Keratinocyte (primary cell): Measurements from ENCODE around the gene ANAPC2. TPM values are rescaled to one million over a fixed set of nuclear protein-coding genes. Genes with fewer than 3 reads are reported as not detected.

Experiments used
- DNase-seq: peaks from one replicate; pipeline ENCODE4 v3.0.0-alpha.2; 2011; ENCODE audit warnings: low read depth, missing footprints, low spot score
- FAIRE-seq: peaks from 2 replicates; lab custom pipeline; 2011; peaks lifted over from hg19 to GRCh38; lab: Jason Lieb, UNC
- H2AFZ ChIP-seq: 2 replicates; pipeline ENCODE4 v1.6.0; 2012; ENCODE audit warnings: low read length, control low read depth, inconsistent platforms; ENCODE audit not compliant: control insufficient read depth
- H3K27ac ChIP-seq: 2 replicates; pipeline ENCODE4 v1.5.1; 2011; ENCODE audit warnings: low read length; ENCODE audit not compliant: control insufficient read depth, insufficient read depth
- H3K27me3 ChIP-seq: 3 replicates; pipeline ENCODE4 v1.6.0; 2011; ENCODE audit warnings: low read length; ENCODE audit not compliant: control insufficient read depth, insufficient read depth; ENCODE audit errors: extremely low read depth
- H3K36me3 ChIP-seq, 2 experiments: 2 replicates in 1 of 2; 3 replicates in 1 of 2; pipeline ENCODE4 v1.5.1; 2011; ENCODE audit warnings: low read length in 2 of 2, mild to moderate bottlenecking in 1 of 2; ENCODE audit not compliant: control insufficient read depth in 2 of 2, insufficient read depth in 2 of 2; ENCODE audit errors: extremely low read depth in 1 of 2
- H3K4me1 ChIP-seq: 3 replicates; pipeline ENCODE4 v1.5.1; 2011; ENCODE audit warnings: low read length; ENCODE audit not compliant: control insufficient read depth, insufficient read depth; ENCODE audit errors: extremely low read depth
- H3K4me2 ChIP-seq: 3 replicates; pipeline ENCODE4 v1.6.0; 2011; ENCODE audit warnings: low read depth, low read length; ENCODE audit not compliant: control insufficient read depth, insufficient read depth; ENCODE audit errors: extremely low read depth
- H3K4me3 ChIP-seq, 3 experiments: fragments of 200-600 bp in 1 of 3; sonication (generic) in 1 of 3; 2 replicates in 2 of 3; 3 replicates in 1 of 3; pipeline ENCODE4 v1.5.1; 2011 to 2016; ENCODE audit warnings: low read length in 3 of 3, mild to moderate bottlenecking in 3 of 3, control low read depth in 2 of 3, inconsistent platforms in 1 of 3, low read depth in 1 of 3, mixed read lengths in 1 of 3, mixed run types in 1 of 3, moderate library complexity in 1 of 3; ENCODE audit not compliant: control insufficient read depth in 2 of 3, insufficient read depth in 2 of 3; ENCODE audit errors: extremely low read depth in 1 of 3
- H3K79me2 ChIP-seq: 2 replicates; pipeline ENCODE4 v1.6.0; 2012; ENCODE audit warnings: low read length; ENCODE audit not compliant: control insufficient read depth, insufficient read depth
- H3K9ac ChIP-seq: 3 replicates; pipeline ENCODE4 v1.6.0; 2011; ENCODE audit warnings: low read length; ENCODE audit not compliant: control insufficient read depth, insufficient read depth; ENCODE audit errors: extremely low read depth
- H3K9me1 ChIP-seq: 3 replicates; pipeline ENCODE4 v1.6.0; 2011; ENCODE audit warnings: low read length; ENCODE audit not compliant: control insufficient read depth, insufficient read depth; ENCODE audit errors: extremely low read depth
- H3K9me3 ChIP-seq: 2 replicates; pipeline ENCODE4 v1.5.1; 2012; ENCODE audit warnings: low read depth, low read length; ENCODE audit not compliant: control insufficient read depth
- H4K20me1 ChIP-seq: 3 replicates; pipeline ENCODE4 v1.6.0; 2011; ENCODE audit warnings: low read length; ENCODE audit not compliant: control insufficient read depth, insufficient read depth; ENCODE audit errors: extremely low read depth
- EZH2 ChIP-seq: IDR thresholded peaks from one replicate; pipeline ENCODE4 v1.6.1; 2012; ENCODE audit warnings: inconsistent platforms, mild to moderate bottlenecking, low read length, moderate library complexity
- dilution Hi-C: fragments of 300-500 bp; cut with MboI; formaldehyde crosslinking; loops from one replicate; pipeline ENCODE4 v1.7.0; 2020; ENCODE audit warnings: low sequenced_read_pairs; ENCODE audit not compliant: extremely low pct_ligation_motif_present
- polyA minus RNA-seq, 3 experiments: library from RNA; depleted of rRNA, polyadenylated mRNA; stranded (reverse); fragments of >200 nt; gene quantifications; 1 replicate in 1 of 3; 2 replicates in 1 of 3; 3 replicates in 1 of 3; pipeline ENCODE4 v1.2.3, GENCODE V29; 2011
- polyA plus RNA-seq, 5 experiments: library from polyadenylated mRNA; depleted of rRNA in 3 of 5; stranded (reverse) in 3 of 5; stranded (forward) in 1 of 5; unstranded in 1 of 5; fragments of >200 nt; gene quantifications; 1 replicate in 1 of 5; 2 replicates in 3 of 5; 3 replicates in 1 of 5; pipeline versions ENCODE4 v1.2.1 to v1.2.3, GENCODE V29; 2011 to 2012; ENCODE audit warnings: missing spikeins in 2 of 5, low read depth in 1 of 5, low replicate concordance in 1 of 5
- TF ChIP-seq, protein P1 (sequence below), 3 experiments: IDR thresholded peaks in 1 of 3; conservative IDR thresholded peaks in 1 of 3; optimal IDR thresholded peaks in 1 of 3; 2 replicates in 2 of 3; 3 replicates in 1 of 3; pipeline versions ENCODE3 to v1.5.1; 2011; ENCODE audit warnings: low read length in 3 of 3, mild to moderate bottlenecking in 3 of 3, moderate library complexity in 2 of 3, control low read depth in 1 of 3, inconsistent platforms in 1 of 3; ENCODE audit not compliant: insufficient read depth in 2 of 3; ENCODE audit errors: extremely low read depth in 1 of 3

The ANAPC2 gene, protein sequence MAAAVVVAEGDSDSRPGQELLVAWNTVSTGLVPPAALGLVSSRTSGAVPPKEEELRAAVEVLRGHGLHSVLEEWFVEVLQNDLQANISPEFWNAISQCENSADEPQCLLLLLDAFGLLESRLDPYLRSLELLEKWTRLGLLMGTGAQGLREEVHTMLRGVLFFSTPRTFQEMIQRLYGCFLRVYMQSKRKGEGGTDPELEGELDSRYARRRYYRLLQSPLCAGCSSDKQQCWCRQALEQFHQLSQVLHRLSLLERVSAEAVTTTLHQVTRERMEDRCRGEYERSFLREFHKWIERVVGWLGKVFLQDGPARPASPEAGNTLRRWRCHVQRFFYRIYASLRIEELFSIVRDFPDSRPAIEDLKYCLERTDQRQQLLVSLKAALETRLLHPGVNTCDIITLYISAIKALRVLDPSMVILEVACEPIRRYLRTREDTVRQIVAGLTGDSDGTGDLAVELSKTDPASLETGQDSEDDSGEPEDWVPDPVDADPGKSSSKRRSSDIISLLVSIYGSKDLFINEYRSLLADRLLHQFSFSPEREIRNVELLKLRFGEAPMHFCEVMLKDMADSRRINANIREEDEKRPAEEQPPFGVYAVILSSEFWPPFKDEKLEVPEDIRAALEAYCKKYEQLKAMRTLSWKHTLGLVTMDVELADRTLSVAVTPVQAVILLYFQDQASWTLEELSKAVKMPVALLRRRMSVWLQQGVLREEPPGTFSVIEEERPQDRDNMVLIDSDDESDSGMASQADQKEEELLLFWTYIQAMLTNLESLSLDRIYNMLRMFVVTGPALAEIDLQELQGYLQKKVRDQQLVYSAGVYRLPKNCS
- polyA plus RNA-seq (11.9 to 24.0 TPM (median 13.8 TPM) in 3 replicates), polyA minus RNA-seq (14.4 to 24.1 TPM (median 15.5 TPM) in 3 replicates)
- 21.5 TPM for polyA plus RNA-seq (2011; ENCODE audit: low read depth)
- polyA plus RNA-seq (2011; cell fraction: cytosol; rRNA removed) = 3.5 and 7.7 TPM in 2 replicates
- polyA plus RNA-seq (2011; cell fraction: nucleus; rRNA removed) = 61.6 and 81.3 TPM in 2 replicates
- 16.2 and 18.6 TPM in 2 replicates for polyA plus RNA-seq (2012; ENCODE audit: low replicate concordance)
- 52.2 TPM for polyA minus RNA-seq (2011; cell fraction: cytosol; rRNA and poly(A)+ RNA removed)
- 23.4 and 24.1 TPM in 2 replicates for polyA minus RNA-seq (2011; cell fraction: nucleus; rRNA and poly(A)+ RNA removed)

DNA sequence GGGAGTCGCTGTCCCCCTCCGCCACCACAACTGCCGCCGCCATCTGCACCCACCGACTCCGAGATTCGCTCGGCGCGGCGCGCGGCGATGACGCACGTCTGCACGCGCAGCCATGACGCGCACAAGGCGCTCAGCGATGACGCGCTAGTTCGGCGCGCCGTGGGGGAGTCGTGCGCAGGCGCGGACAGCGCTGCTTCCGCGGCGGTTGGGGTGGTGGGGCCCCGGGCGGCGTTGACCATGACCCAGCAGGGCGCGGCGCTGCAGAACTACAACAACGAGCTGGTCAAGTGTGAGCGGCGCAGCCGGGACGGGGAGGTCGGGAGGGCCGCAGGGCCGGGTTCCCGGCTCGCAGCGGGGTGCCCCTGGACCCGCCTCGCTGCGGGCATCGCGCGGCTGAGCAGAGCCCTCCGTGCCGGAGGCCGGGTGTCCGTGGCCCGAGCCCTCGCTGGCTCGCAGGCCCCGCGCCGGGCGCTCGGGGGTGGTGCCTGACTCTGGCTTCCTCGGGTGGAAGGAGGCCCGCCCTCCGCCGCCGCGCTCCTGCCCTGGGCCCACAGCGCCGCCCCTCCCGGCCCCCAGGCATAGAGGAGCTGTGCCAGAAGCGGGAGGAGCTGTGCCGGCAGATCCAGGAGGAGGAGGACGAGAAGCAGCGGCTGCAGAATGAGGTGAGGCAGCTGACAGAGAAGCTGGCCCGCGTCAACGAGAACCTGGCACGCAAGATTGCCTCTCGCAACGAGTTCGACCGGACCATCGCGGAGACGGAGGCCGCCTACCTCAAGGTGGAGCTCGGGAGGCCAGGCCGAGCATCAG lies at the start of gene ANAPC2, which contains the start of gene SSNA1:
ANAPC2 (minus strand) TSS at position 71 of the 807 bp plus-strand sequence; CDS start at position 43, 28 bp downstream.
SSNA1 (plus strand) TSS at position 187 of the 807 bp plus-strand sequence; CDS start at position 238, 51 bp downstream.
- TF ChIP-seq EZH2 = no peak
- TF ChIP-seq, protein P1, sequence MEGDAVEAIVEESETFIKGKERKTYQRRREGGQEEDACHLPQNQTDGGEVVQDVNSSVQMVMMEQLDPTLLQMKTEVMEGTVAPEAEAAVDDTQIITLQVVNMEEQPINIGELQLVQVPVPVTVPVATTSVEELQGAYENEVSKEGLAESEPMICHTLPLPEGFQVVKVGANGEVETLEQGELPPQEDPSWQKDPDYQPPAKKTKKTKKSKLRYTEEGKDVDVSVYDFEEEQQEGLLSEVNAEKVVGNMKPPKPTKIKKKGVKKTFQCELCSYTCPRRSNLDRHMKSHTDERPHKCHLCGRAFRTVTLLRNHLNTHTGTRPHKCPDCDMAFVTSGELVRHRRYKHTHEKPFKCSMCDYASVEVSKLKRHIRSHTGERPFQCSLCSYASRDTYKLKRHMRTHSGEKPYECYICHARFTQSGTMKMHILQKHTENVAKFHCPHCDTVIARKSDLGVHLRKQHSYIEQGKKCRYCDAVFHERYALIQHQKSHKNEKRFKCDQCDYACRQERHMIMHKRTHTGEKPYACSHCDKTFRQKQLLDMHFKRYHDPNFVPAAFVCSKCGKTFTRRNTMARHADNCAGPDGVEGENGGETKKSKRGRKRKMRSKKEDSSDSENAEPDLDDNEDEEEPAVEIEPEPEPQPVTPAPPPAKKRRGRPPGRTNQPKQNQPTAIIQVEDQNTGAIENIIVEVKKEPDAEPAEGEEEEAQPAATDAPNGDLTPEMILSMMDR (optimal IDR thresholded peaks at IDR 0.05 in 1 of 3, IDR thresholded peaks at IDR 0.05 in 1 of 3, conservative IDR thresholded peaks at IDR 0.05 in 1 of 3; ENCODE audit: extremely low read depth in 1 of 3, insufficient read depth in 2 of 3, low read length in 3 of 3) = peak in 2 of 3 experiments; percentile 41 to 68
- H3K79me2 ChIP-seq = peaks cover 47% of the 10 kb centered on the region
- peaks cover 3% of the 10 kb centered on the region for H3K27me3 ChIP-seq

DNA sequence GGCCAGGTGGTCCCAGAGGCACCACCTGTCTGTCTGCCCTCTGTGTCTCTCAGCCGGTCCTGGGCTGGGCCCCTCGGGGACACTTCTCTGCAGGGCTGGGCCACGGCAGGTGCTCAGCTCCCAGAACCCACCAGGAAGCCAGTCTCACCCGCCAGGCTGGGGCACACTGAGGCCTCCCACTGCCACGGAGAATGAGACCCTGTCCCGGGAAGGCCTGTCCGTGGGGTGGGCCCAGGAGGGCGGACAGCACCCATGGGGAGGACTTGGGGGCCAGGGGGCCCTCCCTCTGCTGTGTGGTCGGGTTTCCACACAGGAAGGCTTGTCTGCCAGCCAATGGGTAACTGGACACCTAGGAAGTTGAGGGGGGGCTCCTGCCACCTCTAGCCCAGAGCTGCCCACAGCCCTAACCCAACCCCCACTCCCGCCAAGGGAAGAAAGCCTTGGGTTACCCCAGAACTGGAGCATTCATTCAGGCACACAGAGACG lies 48.6 kb upstream of the ANAPC2 start:
- DNase-seq = no peak
- no peak overlapping the region for H3K4me3 ChIP-seq
- no peak for TF ChIP-seq EZH2
- TF ChIP-seq, protein P1 (optimal IDR thresholded peaks at IDR 0.05 in 1 of 3, IDR thresholded peaks at IDR 0.05 in 1 of 3, conservative IDR thresholded peaks at IDR 0.05 in 1 of 3; ENCODE audit: extremely low read depth in 1 of 3, insufficient read depth in 2 of 3, low read length in 3 of 3) = no peak
- no peaks in the 10 kb centered on the region for H3K4me1 ChIP-seq
- no peak overlapping the region for H3K27ac ChIP-seq
- peaks cover 14% of the 10 kb centered on the region for H3K79me2 ChIP-seq
- no peaks in the 10 kb centered on the region for H3K9me1 ChIP-seq
- no peak overlapping the region for H2AFZ ChIP-seq
- H3K27me3 ChIP-seq = peaks cover 12% of the 10 kb centered on the region
- peaks cover 4% of the 10 kb centered on the region for H4K20me1 ChIP-seq
- no peak overlapping the region for H3K9ac ChIP-seq
- no peak overlapping the region for H3K4me2 ChIP-seq
- FAIRE-seq = no peak
- peaks cover 1 to 8% of the 10 kb centered on the region in 2 experiments for H3K36me3 ChIP-seq
- no peaks in the 10 kb centered on the region for H3K9me3 ChIP-seq
- dilution Hi-C loops = no loop called here

More for the DNA sequence above, at the start of gene ANAPC2, which contains the start of gene SSNA1:
- dilution Hi-C loops = no loop called here
- no peaks in the 10 kb centered on the region for H3K9me1 ChIP-seq
- H3K9me3 ChIP-seq = no peaks in the 10 kb centered on the region
- peak within 1 kb of the TSS; percentile 92 for H3K9ac ChIP-seq
- peaks cover 23% of the 10 kb centered on the region for H3K4me1 ChIP-seq
- peak within 1 kb of the TSS; percentile 97 for H3K4me2 ChIP-seq
- peak within 1 kb of the TSS; percentile 89 for H3K27ac ChIP-seq
- H4K20me1 ChIP-seq = no peaks in the 10 kb centered on the region
- peak within 1 kb of the TSS; percentile 88 to 96 (median 90) for H3K4me3 ChIP-seq
- H2AFZ ChIP-seq = peak within 1 kb of the TSS; percentile 91
- FAIRE-seq = peak; percentile 34
- peak; percentile 57 for DNase-seq
- peaks cover 13 to 20% of the 10 kb centered on the region in 2 experiments for H3K36me3 ChIP-seq
